GM13977 (cell line): Measurements from ENCODE around the gene HOOK2.
A peak's percentile ranks its signal among the peaks of the same experiment; 100 is the strongest.

Experiments
- DNase-seq: peaks from one replicate; pipeline ENCODE4 v3.0.0; 2012; ENCODE audit warnings: low spot score
- in situ Hi-C: fragments of 300-500 bp; cut with MboI; formaldehyde crosslinking; loops from one replicate; pipeline ENCODE4 v1.12.0; 2022; ENCODE audit warnings: low sequenced_read_pairs, low pct_unique_long_range_greater_than_20kb, mixed read lengths, inconsistent platforms; ENCODE audit not compliant: unreplicated experiment
- TF ChIP-seq, protein P1 (sequence below): IDR thresholded peaks from 2 replicates; pipeline ENCODE4 v1.5.1; 2012; ENCODE audit warnings: mild to moderate bottlenecking, control low read depth; ENCODE audit not compliant: insufficient read depth; ENCODE audit errors: extremely low read depth, missing control alignments

Gene HOOK2

GRCh38 chr19:12784394-12784870 is 9.1 kb upstream of the HOOK2 start:
- in situ Hi-C loops = no loop called here
- TF ChIP-seq, protein P1, sequence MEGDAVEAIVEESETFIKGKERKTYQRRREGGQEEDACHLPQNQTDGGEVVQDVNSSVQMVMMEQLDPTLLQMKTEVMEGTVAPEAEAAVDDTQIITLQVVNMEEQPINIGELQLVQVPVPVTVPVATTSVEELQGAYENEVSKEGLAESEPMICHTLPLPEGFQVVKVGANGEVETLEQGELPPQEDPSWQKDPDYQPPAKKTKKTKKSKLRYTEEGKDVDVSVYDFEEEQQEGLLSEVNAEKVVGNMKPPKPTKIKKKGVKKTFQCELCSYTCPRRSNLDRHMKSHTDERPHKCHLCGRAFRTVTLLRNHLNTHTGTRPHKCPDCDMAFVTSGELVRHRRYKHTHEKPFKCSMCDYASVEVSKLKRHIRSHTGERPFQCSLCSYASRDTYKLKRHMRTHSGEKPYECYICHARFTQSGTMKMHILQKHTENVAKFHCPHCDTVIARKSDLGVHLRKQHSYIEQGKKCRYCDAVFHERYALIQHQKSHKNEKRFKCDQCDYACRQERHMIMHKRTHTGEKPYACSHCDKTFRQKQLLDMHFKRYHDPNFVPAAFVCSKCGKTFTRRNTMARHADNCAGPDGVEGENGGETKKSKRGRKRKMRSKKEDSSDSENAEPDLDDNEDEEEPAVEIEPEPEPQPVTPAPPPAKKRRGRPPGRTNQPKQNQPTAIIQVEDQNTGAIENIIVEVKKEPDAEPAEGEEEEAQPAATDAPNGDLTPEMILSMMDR = no peak
- DNase-seq = no peak

- in situ Hi-C loops = no loop called here
- TF ChIP-seq, protein P1 = no peak
- no peak for DNase-seq
Observed at GRCh38 chr19:12783849-12784393, 8.6 kb upstream of the HOOK2 start.

- peak; percentile 73 for DNase-seq
- TF ChIP-seq, protein P1 = no peak
- in situ Hi-C loops = no loop called here
Observed at GRCh38 chr19:12783291-12783848, 8.0 kb upstream of the HOOK2 start.

- DNase-seq = peak; percentile 86
- in situ Hi-C loops = no loop called here
- TF ChIP-seq, protein P1 = peak; percentile 21
Observed at GRCh38 chr19:12782424-12783290, 7.3 kb upstream of the HOOK2 start.

DNA sequence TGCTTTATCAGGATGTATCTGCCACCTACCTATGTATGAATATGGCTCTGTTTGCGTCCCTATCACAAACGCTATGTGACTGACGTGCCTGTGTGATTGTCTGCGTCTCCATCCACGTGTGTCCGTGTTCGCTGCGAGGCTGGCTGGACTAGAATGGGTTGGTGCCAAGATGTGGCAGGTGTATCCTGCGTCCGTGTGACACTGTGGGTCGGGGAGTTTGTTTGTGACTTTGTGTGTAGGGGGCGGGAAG is 6.7 kb upstream of the HOOK2 start:
- in situ Hi-C loops = no loop called here
- DNase-seq = no peak
- TF ChIP-seq, protein P1 = no peak

GRCh38 chr19:12779162-12779993 is 4.0 kb upstream of the HOOK2 start:
- no peak for DNase-seq
- TF ChIP-seq, protein P1 = peak; percentile 5
- in situ Hi-C loops = no loop called here
